WTC11 (cell line): ENCODE results near the gene AKT3. TPM values are rescaled to one million over a fixed set of nuclear protein-coding genes. Genes with fewer than 3 reads are reported as not detected.

Source experiments
- ATAC-seq: fragments of 200-7000 bp; cut with Tn5 transposase; 2 replicates; pipeline ENCODE4 v1.10.0; 2021; ENCODE audit warnings: mild to moderate bottlenecking, moderate library complexity
- CTCF ChIA-PET: fragments of 300-600 bp; sonication (Branson Sonifier 250); formaldehyde crosslinking; loops from one replicate; lab custom pipeline; 2021; ENCODE audit warnings: antibody characterized with exemption; lab: Charles Lee
- POLR2A ChIA-PET: fragments of 350-600 bp; sonication (Branson Sonifier 250); formaldehyde crosslinking; loops from one replicate; lab custom pipeline; 2021; ENCODE audit warnings: antibody characterized with exemption; lab: Charles Lee
- DNase-seq: peaks from one replicate; pipeline ENCODE4 v3.0.0; 2021; ENCODE audit warnings: low spot score
- H3K27ac Mint-ChIP-seq: 2 replicates; pipeline ENCODE4 v1.8.0; 2021; ENCODE audit warnings: mixed read lengths
- H3K27me3 Mint-ChIP-seq: 2 replicates; pipeline ENCODE4 v1.8.0; 2021; ENCODE audit warnings: low read depth, mild to moderate bottlenecking, moderate library complexity, mixed read lengths
- H3K36me3 Mint-ChIP-seq: 2 replicates; pipeline ENCODE4 v1.8.0; 2021; ENCODE audit warnings: mixed read lengths
- H3K4me1 Mint-ChIP-seq: 2 replicates; pipeline ENCODE4 v1.8.0; 2022; ENCODE audit warnings: mixed read lengths
- H3K4me3 Mint-ChIP-seq: 2 replicates; pipeline ENCODE4 v1.8.0; 2021; ENCODE audit warnings: mild to moderate bottlenecking, moderate library complexity, mixed read lengths
- H3K9me3 Mint-ChIP-seq: 2 replicates; pipeline ENCODE4 v1.8.0; 2021; ENCODE audit warnings: mixed read lengths
- CBFB ChIP-seq: sonication (generic); formaldehyde crosslinking; IDR thresholded peaks from 2 replicates; pipeline ENCODE4 v1.8.1; 2022; ENCODE audit warnings: mild to moderate bottlenecking, low read depth, missing genetic modification reagents
- CREB1 ChIP-seq: sonication (generic); formaldehyde crosslinking; IDR thresholded peaks from 2 replicates; pipeline ENCODE4 v1.8.0; 2023; ENCODE audit warnings: mild to moderate bottlenecking, missing genetic modification reagents
- ELF4 ChIP-seq: sonication (generic); formaldehyde crosslinking; IDR thresholded peaks from 2 replicates; pipeline ENCODE4 v1.8.1; 2022; ENCODE audit warnings: low read depth, mild to moderate bottlenecking, moderate library complexity, missing genetic modification reagents
- ESRRA ChIP-seq: sonication (generic); formaldehyde crosslinking; IDR thresholded peaks from 2 replicates; pipeline ENCODE4 v1.8.1; 2022; ENCODE audit warnings: mild to moderate bottlenecking, missing genetic modification reagents, borderline replicate concordance
- HMGA2 ChIP-seq: fragments of 250-450 bp; sonication (Bioruptor Pico); IDR thresholded peaks from 2 replicates; pipeline ENCODE4 v1.4.0; 2021; ENCODE audit warnings: mild to moderate bottlenecking, moderate library complexity
- NFYB ChIP-seq: sonication (generic); formaldehyde crosslinking; conservative IDR thresholded peaks from 2 replicates; pipeline ENCODE4 v1.8.0; 2022; ENCODE audit warnings: low read depth, missing genetic modification reagents
- NR2C2 ChIP-seq: sonication (generic); formaldehyde crosslinking; IDR thresholded peaks from 2 replicates; pipeline ENCODE4 v1.8.0; 2022; ENCODE audit warnings: mild to moderate bottlenecking, missing genetic modification reagents
- NR3C1 ChIP-seq: sonication (generic); formaldehyde crosslinking; conservative IDR thresholded peaks from 2 replicates; pipeline ENCODE4 v1.8.1; 2023; ENCODE audit warnings: low read depth, mild to moderate bottlenecking, missing genetic modification reagents
- SMAD4 ChIP-seq: sonication (generic); formaldehyde crosslinking; IDR thresholded peaks from 2 replicates; pipeline ENCODE4 v1.8.0; 2022; ENCODE audit warnings: mild to moderate bottlenecking, missing genetic modification reagents
- SP1 ChIP-seq: sonication (generic); formaldehyde crosslinking; conservative IDR thresholded peaks from 2 replicates; pipeline ENCODE4 v1.8.1; 2022; ENCODE audit warnings: missing genetic modification reagents
- ZBTB21 ChIP-seq: sonication (generic); formaldehyde crosslinking; IDR thresholded peaks from 2 replicates; pipeline ENCODE4 v1.8.1; 2023; ENCODE audit warnings: mild to moderate bottlenecking, missing genetic modification reagents, borderline replicate concordance
- ZNF416 ChIP-seq: fragments of 250-450 bp; sonication (Bioruptor Pico); IDR thresholded peaks from 2 replicates; pipeline ENCODE4 v1.9.0; 2021; ENCODE audit warnings: mild to moderate bottlenecking, inconsistent platforms
- total RNA-seq: library from RNA; stranded (reverse); gene quantifications from 3 replicates; pipeline ENCODE4 v1.2.3, GENCODE V29; 2021
- TF ChIP-seq, protein P1 (sequence below): sonication (generic); formaldehyde crosslinking; IDR thresholded peaks from 2 replicates; pipeline ENCODE4 v1.8.0; 2023; ENCODE audit warnings: mild to moderate bottlenecking, missing genetic modification reagents
- TF ChIP-seq, protein P2 (sequence below): fragments of 200-600 bp; IDR thresholded peaks from 2 replicates; pipeline ENCODE4 v1.8.0; 2022; ENCODE audit warnings: antibody characterized with exemption
- TF ChIP-seq, protein P3 (sequence below): fragments of 250-450 bp; sonication (Bioruptor Pico); IDR thresholded peaks from 2 replicates; pipeline ENCODE4 v1.9.0; 2021; ENCODE audit warnings: moderate library complexity, mild to moderate bottlenecking, inconsistent platforms, borderline replicate concordance
- TF ChIP-seq, protein P4 (sequence below): sonication (generic); formaldehyde crosslinking; IDR thresholded peaks from 2 replicates; pipeline ENCODE4 v1.8.0; 2022; ENCODE audit warnings: mild to moderate bottlenecking, missing genetic modification reagents
- TF ChIP-seq, protein P5 (sequence below): sonication (generic); formaldehyde crosslinking; IDR thresholded peaks from 2 replicates; pipeline ENCODE4 v1.8.1; 2022; ENCODE audit warnings: low read depth, mild to moderate bottlenecking, moderate library complexity, missing genetic modification reagents, borderline replicate concordance
- TF ChIP-seq, protein P6 (sequence below): sonication (generic); formaldehyde crosslinking; IDR thresholded peaks from 2 replicates; pipeline ENCODE4 v1.8.1; 2022; ENCODE audit warnings: missing genetic modification reagents, borderline replicate concordance
- TF ChIP-seq, protein P7 (sequence below): sonication (generic); formaldehyde crosslinking; IDR thresholded peaks from 2 replicates; pipeline ENCODE4 v1.8.1; 2022; ENCODE audit warnings: mild to moderate bottlenecking, missing genetic modification reagents, moderate library complexity, borderline replicate concordance
- TF ChIP-seq, protein P8 (sequence below): sonication (generic); formaldehyde crosslinking; IDR thresholded peaks from 2 replicates; pipeline ENCODE4 v1.8.0; 2023; ENCODE audit warnings: missing genetic modification reagents

The AKT3 gene
- total RNA-seq, 1 experiment from 2014 or later, result 38.5 TPM

DNA sequence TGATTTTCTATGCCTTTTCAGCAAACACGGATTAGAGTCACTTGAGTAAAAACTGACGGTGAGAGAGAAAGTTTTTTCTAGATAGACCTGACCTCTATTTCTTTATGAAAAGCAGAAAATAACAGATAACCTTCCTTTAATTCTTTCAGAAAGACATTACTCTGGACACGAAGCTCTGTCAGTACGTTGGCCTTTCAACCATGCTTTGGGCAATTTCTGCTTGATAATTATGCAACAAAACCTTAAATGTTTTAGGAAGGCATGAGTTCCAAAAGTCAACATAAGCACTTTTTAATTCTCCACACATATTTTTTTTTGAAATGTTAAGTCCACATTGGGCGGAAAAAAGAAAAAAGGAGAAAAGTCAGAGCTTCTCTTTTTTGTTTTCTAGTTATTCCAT is 137.8 kb downstream of the AKT3 start:
- Mint-ChIP-seq H3K4me1 (peaks cover 52% of the 10 kb centered on the region), H3K9me3 (no peaks in the 10 kb centered on the region), H3K27ac (no peak overlapping the region), H3K27me3 (no peaks in the 10 kb centered on the region), H3K36me3 (no peaks in the 10 kb centered on the region), H3K4me3 (no peak overlapping the region)
- ChIA-PET CTCF (interaction anchor here (1.3 to 1.4 kb wide), 2 partner anchors 35 to 368 kb away, joined by 3 to 4 read pairs; no protein-coding TSS in a partner anchor), POLR2A (no interaction called here)
- no peak for TF ChIP-seq CBFB (CRISPR knock-in tag)
- no peak for TF ChIP-seq NR3C1 (CRISPR knock-in tag)
- TF ChIP-seq SP1, result no peak
- TF ChIP-seq SMAD4 (CRISPR knock-in tag), result no peak
- TF ChIP-seq, protein P1, sequence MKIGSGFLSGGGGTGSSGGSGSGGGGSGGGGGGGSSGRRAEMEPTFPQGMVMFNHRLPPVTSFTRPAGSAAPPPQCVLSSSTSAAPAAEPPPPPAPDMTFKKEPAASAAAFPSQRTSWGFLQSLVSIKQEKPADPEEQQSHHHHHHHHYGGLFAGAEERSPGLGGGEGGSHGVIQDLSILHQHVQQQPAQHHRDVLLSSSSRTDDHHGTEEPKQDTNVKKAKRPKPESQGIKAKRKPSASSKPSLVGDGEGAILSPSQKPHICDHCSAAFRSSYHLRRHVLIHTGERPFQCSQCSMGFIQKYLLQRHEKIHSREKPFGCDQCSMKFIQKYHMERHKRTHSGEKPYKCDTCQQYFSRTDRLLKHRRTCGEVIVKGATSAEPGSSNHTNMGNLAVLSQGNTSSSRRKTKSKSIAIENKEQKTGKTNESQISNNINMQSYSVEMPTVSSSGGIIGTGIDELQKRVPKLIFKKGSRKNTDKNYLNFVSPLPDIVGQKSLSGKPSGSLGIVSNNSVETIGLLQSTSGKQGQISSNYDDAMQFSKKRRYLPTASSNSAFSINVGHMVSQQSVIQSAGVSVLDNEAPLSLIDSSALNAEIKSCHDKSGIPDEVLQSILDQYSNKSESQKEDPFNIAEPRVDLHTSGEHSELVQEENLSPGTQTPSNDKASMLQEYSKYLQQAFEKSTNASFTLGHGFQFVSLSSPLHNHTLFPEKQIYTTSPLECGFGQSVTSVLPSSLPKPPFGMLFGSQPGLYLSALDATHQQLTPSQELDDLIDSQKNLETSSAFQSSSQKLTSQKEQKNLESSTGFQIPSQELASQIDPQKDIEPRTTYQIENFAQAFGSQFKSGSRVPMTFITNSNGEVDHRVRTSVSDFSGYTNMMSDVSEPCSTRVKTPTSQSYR (CRISPR knock-in tag), result no peak
- TF ChIP-seq, protein P2, sequence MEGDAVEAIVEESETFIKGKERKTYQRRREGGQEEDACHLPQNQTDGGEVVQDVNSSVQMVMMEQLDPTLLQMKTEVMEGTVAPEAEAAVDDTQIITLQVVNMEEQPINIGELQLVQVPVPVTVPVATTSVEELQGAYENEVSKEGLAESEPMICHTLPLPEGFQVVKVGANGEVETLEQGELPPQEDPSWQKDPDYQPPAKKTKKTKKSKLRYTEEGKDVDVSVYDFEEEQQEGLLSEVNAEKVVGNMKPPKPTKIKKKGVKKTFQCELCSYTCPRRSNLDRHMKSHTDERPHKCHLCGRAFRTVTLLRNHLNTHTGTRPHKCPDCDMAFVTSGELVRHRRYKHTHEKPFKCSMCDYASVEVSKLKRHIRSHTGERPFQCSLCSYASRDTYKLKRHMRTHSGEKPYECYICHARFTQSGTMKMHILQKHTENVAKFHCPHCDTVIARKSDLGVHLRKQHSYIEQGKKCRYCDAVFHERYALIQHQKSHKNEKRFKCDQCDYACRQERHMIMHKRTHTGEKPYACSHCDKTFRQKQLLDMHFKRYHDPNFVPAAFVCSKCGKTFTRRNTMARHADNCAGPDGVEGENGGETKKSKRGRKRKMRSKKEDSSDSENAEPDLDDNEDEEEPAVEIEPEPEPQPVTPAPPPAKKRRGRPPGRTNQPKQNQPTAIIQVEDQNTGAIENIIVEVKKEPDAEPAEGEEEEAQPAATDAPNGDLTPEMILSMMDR, result no peak
- no peak for TF ChIP-seq HMGA2
- TF ChIP-seq, protein P3, sequence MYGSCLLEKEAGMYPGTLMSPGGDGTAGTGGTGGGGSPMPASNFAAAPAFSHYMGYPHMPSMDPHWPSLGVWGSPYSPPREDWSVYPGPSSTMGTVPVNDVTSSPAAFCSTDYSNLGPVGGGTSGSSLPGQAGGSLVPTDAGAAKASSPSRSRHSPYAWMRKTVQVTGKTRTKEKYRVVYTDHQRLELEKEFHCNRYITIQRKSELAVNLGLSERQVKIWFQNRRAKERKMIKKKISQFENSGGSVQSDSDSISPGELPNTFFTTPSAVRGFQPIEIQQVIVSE, result no peak
- no peak for TF ChIP-seq NFYB
- TF ChIP-seq, protein P4, sequence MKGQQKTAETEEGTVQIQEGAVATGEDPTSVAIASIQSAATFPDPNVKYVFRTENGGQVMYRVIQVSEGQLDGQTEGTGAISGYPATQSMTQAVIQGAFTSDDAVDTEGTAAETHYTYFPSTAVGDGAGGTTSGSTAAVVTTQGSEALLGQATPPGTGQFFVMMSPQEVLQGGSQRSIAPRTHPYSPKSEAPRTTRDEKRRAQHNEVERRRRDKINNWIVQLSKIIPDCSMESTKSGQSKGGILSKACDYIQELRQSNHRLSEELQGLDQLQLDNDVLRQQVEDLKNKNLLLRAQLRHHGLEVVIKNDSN (CRISPR knock-in tag), result no peak
- TF ChIP-seq, protein P5, sequence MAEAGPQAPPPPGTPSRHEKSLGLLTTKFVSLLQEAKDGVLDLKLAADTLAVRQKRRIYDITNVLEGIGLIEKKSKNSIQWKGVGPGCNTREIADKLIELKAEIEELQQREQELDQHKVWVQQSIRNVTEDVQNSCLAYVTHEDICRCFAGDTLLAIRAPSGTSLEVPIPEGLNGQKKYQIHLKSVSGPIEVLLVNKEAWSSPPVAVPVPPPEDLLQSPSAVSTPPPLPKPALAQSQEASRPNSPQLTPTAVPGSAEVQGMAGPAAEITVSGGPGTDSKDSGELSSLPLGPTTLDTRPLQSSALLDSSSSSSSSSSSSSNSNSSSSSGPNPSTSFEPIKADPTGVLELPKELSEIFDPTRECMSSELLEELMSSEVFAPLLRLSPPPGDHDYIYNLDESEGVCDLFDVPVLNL (CRISPR knock-in tag), result no peak
- no peak for ATAC-seq
- no peak for DNase-seq

DNA sequence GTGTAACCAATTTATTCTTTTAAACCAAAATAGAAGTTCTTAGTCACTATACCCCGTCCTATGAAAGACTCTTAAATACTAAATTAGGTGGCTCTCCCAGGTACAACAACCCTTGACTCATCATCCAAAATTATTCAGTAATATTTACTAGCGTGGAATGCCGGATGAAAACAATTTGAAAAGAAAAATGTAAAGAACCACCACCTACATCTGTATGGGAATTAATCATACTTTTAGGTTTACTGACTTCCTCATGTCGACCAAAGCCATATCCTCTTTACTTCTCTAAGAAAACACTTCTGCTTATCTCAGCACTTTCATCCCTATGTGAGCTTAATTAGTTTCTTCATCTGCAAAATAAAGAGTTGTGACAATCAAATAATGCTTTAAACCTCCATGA is 139.6 kb downstream of the AKT3 start:
- peak overlapping the region; percentile 46; the same call in 1 of the 2 replicates for H3K27ac Mint-ChIP-seq
- peaks cover 51% of the 10 kb centered on the region for H3K4me1 Mint-ChIP-seq
- H3K4me3 Mint-ChIP-seq, result no peak overlapping the region
- H3K9me3 Mint-ChIP-seq, result no peaks in the 10 kb centered on the region
- no peak for ATAC-seq
- TF ChIP-seq ZBTB21 (CRISPR knock-in tag) (no peak), ELF4 (CRISPR knock-in tag) (no peak), ZNF416 (CRISPR knock-in tag) (no peak), NR2C2 (CRISPR knock-in tag) (no peak), NR3C1 (CRISPR knock-in tag) (no peak), CREB1 (CRISPR knock-in tag) (no peak), ESRRA (CRISPR knock-in tag) (no peak)
- TF ChIP-seq, protein P6, sequence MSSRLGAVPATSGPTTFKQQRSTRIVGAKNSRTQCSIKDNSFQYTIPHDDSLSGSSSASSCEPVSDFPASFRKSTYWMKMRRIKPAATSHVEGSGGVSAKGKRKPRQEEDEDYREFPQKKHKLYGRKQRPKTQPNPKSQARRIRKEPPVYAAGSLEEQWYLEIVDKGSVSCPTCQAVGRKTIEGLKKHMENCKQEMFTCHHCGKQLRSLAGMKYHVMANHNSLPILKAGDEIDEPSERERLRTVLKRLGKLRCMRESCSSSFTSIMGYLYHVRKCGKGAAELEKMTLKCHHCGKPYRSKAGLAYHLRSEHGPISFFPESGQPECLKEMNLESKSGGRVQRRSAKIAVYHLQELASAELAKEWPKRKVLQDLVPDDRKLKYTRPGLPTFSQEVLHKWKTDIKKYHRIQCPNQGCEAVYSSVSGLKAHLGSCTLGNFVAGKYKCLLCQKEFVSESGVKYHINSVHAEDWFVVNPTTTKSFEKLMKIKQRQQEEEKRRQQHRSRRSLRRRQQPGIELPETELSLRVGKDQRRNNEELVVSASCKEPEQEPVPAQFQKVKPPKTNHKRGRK, result no peak
- TF ChIP-seq, protein P7, sequence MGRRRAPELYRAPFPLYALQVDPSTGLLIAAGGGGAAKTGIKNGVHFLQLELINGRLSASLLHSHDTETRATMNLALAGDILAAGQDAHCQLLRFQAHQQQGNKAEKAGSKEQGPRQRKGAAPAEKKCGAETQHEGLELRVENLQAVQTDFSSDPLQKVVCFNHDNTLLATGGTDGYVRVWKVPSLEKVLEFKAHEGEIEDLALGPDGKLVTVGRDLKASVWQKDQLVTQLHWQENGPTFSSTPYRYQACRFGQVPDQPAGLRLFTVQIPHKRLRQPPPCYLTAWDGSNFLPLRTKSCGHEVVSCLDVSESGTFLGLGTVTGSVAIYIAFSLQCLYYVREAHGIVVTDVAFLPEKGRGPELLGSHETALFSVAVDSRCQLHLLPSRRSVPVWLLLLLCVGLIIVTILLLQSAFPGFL (CRISPR knock-in tag), result no peak
- TF ChIP-seq, protein P8, sequence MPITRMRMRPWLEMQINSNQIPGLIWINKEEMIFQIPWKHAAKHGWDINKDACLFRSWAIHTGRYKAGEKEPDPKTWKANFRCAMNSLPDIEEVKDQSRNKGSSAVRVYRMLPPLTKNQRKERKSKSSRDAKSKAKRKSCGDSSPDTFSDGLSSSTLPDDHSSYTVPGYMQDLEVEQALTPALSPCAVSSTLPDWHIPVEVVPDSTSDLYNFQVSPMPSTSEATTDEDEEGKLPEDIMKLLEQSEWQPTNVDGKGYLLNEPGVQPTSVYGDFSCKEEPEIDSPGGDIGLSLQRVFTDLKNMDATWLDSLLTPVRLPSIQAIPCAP, result no peak
- DNase-seq, result no peak
- H3K27me3 Mint-ChIP-seq, result no peaks in the 10 kb centered on the region
- no peaks in the 10 kb centered on the region for H3K36me3 Mint-ChIP-seq
- CTCF ChIA-PET, result interaction anchor here (1.1 to 1.3 kb wide), 3 partner anchors 26 to 234 kb away, joined by 3 to 5 read pairs (median 5); no protein-coding TSS in a partner anchor
- POLR2A ChIA-PET, result interaction anchor here (0.6 kb wide), 1 partner anchor 612 kb away, joined by 13 read pairs; no protein-coding TSS in a partner anchor
